DOHH2 (cell line): ENCODE results near the gene CWC22.

ENCODE experiments used
- H3F3A ChIP-seq: fragments of 200-600 bp; sonication (generic), shearing (Covaris generic); 2 replicates; pipeline ENCODE4 v1.6.0; 2016; ENCODE audit warnings: antibody characterized with exemption, mild to moderate bottlenecking; ENCODE audit not compliant: control insufficient read depth, insufficient read depth
- H3K27ac ChIP-seq: fragments of 200-600 bp; sonication (generic); 2 replicates; pipeline ENCODE4 v1.5.1; 2014; ENCODE audit warnings: low read depth, mild to moderate bottlenecking, low read length, moderate library complexity
- H3K27me3 ChIP-seq: fragments of 200-600 bp; sonication (generic); 2 replicates; pipeline ENCODE4 v1.6.1; 2014; ENCODE audit warnings: mild to moderate bottlenecking, low read length, mixed read lengths; ENCODE audit not compliant: control insufficient read depth
- H3K36me3 ChIP-seq: fragments of 200-600 bp; sonication (generic); 2 replicates; pipeline ENCODE4 v1.6.1; 2014; ENCODE audit warnings: mild to moderate bottlenecking, low read length, moderate library complexity, mixed read lengths; ENCODE audit not compliant: control insufficient read depth
- H3K4me1 ChIP-seq: fragments of 200-600 bp; sonication (generic); 2 replicates; pipeline ENCODE4 v1.6.1; 2014; ENCODE audit warnings: mild to moderate bottlenecking, low read length, mixed read lengths; ENCODE audit not compliant: control insufficient read depth
- H3K4me2 ChIP-seq: fragments of 200-600 bp; sonication (generic); 2 replicates; pipeline ENCODE4 v1.6.0; 2014; ENCODE audit warnings: mild to moderate bottlenecking, low read length, moderate library complexity
- H3K4me3 ChIP-seq: fragments of 200-600 bp; sonication (generic); 2 replicates; pipeline ENCODE4 v1.5.1; 2014; ENCODE audit warnings: mild to moderate bottlenecking, low read length, mixed read lengths
- H3K79me2 ChIP-seq: fragments of 200-600 bp; sonication (generic); 2 replicates; pipeline ENCODE4 v1.6.1; 2014; ENCODE audit warnings: mild to moderate bottlenecking, low read length, mixed read lengths; ENCODE audit not compliant: control insufficient read depth
- H3K9me2 ChIP-seq: fragments of 200-600 bp; sonication (generic); replicated peaks from 2 replicates; pipeline ENCODE4 v1.6.1; 2014; ENCODE audit warnings: mild to moderate bottlenecking, low read length, mixed read lengths; ENCODE audit not compliant: control insufficient read depth
- H3K9me3 ChIP-seq: fragments of 200-600 bp; sonication (generic); 2 replicates; pipeline ENCODE4 v1.6.1; 2014; ENCODE audit warnings: antibody characterized with exemption, low read length, mixed read lengths; ENCODE audit not compliant: control insufficient read depth, insufficient read depth
- H4K20me1 ChIP-seq: fragments of 200-600 bp; sonication (generic); 2 replicates; pipeline ENCODE4 v1.6.0; 2014; ENCODE audit warnings: low read depth, mild to moderate bottlenecking, antibody characterized with exemption, low read length, moderate library complexity; ENCODE audit not compliant: control insufficient read depth, insufficient read depth
- CTCF ChIP-seq: fragments of 200-600 bp; sonication (generic); IDR thresholded peaks from one replicate; pipeline ENCODE4 v1.5.1; 2014; ENCODE audit warnings: antibody characterized with exemption, mild to moderate bottlenecking, low read depth, low read length; ENCODE audit not compliant: poor library complexity, severe bottlenecking
- EZH2phosphoT487 ChIP-seq: fragments of 200-600 bp; sonication (generic); IDR thresholded peaks from 2 replicates; pipeline ENCODE4 v1.6.1; 2017; ENCODE audit warnings: borderline replicate concordance, mild to moderate bottlenecking, antibody characterized with exemption, low read length, moderate library complexity, mixed read lengths

CWC22 gene

GRCh38 chr2:179909845-179910734, 97.0 kb downstream of the CWC22 start:
- Histone ChIP-seq H3K27me3 (no peaks in the 10 kb centered on the region), H3K4me2 (no peak overlapping the region), H3K36me3 (no peaks in the 10 kb centered on the region), H4K20me1 (no peaks in the 10 kb centered on the region), H3K79me2 (no peaks in the 10 kb centered on the region), H3K9me2 (no peaks in the 10 kb centered on the region), H3K4me3 (no peak overlapping the region), H3K27ac (no peak overlapping the region), H3F3A (no peaks in the 10 kb centered on the region), H3K9me3 (no peaks in the 10 kb centered on the region), H3K4me1 (no peaks in the 10 kb centered on the region)
- no peak for TF ChIP-seq CTCF
- TF ChIP-seq EZH2phosphoT487 = no peak

DNA sequence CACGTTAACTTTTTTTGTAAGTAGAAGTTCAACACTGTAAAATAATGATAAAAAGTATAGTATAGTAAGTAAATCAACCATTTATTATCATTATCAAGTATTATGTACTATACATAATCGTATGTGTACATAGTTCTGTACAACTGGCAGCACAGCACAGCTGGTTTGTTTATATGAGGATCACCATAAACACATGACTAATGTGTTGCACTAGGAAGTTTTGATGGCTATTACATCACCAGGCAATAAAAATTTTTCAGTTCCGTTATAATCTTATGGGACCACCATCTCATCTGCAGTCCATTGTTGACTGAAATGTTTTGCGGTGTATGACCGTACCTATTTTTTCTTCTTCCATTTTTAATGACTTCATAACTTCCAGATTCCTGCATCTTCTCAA, 106.4 kb downstream of the CWC22 start:
- no peak overlapping the region for H3K4me2 ChIP-seq
- no peaks in the 10 kb centered on the region for H3F3A ChIP-seq
- no peaks in the 10 kb centered on the region for H4K20me1 ChIP-seq
- no peaks in the 10 kb centered on the region for H3K36me3 ChIP-seq
- H3K27ac ChIP-seq = no peak overlapping the region
- H3K27me3 ChIP-seq = no peaks in the 10 kb centered on the region
- no peaks in the 10 kb centered on the region for H3K79me2 ChIP-seq
- TF ChIP-seq EZH2phosphoT487 = no peak
- TF ChIP-seq CTCF = no peak
- H3K4me1 ChIP-seq = peaks cover 12% of the 10 kb centered on the region
- H3K9me3 ChIP-seq = peaks cover 7% of the 10 kb centered on the region; the same call in 1 of the 2 replicates
- H3K4me3 ChIP-seq = no peak overlapping the region
- no peaks in the 10 kb centered on the region for H3K9me2 ChIP-seq

DNA sequence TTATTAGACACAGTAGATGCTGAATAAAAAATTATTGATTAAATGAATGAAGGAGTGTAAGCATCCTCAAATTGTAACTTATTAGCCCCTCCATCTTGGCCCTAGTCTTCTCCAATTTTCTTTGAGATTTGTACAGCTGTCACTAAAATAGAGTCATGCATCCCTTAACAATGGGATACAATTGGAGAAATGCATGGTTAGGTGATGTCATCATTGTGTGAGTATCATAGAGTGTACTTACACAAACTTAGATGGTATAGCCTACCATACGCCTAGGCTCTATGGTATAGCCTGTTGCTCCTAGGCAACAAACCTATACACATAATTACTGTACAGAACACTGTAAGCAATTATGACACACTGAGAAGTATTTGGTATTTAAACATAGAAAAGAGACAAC, 107.4 kb downstream of the CWC22 start:
- H3F3A ChIP-seq = no peaks in the 10 kb centered on the region; the same call in 1 of the 2 replicates
- no peak overlapping the region for H3K27ac ChIP-seq
- H3K79me2 ChIP-seq = no peaks in the 10 kb centered on the region
- no peak for TF ChIP-seq EZH2phosphoT487
- TF ChIP-seq CTCF = no peak
- H3K36me3 ChIP-seq = no peaks in the 10 kb centered on the region
- no peak overlapping the region for H3K4me2 ChIP-seq
- H3K27me3 ChIP-seq = no peaks in the 10 kb centered on the region
- no peaks in the 10 kb centered on the region for H4K20me1 ChIP-seq
- H3K4me3 ChIP-seq = no peak overlapping the region
- peaks cover 7% of the 10 kb centered on the region; the same call in 1 of the 2 replicates for H3K9me3 ChIP-seq
- H3K9me2 ChIP-seq = no peaks in the 10 kb centered on the region
- peaks cover 12% of the 10 kb centered on the region for H3K4me1 ChIP-seq
